Endothelial cell of umbilical vein (primary cell): Measurements from ENCODE around the gene CD33. TPM values are rescaled to one million over a fixed set of nuclear protein-coding genes. Genes with fewer than 3 reads are reported as not detected.

Source experiments
- BruUV-seq: library from RNA; stranded (reverse); fragments of 400-500 nt; replicated peaks from 2 replicates; lab custom pipeline; 2021; lab: Mats Ljungman, UMichigan
- CTCF ChIA-PET: fragments of 300-600, 350-600 bp; sonication (Branson Sonifier 250); formaldehyde crosslinking; loops from one replicate; lab custom pipeline; 2021; ENCODE audit warnings: antibody characterized with exemption, inconsistent platforms; lab: Charles Lee
- POLR2A ChIA-PET: fragments of 300-600, 350-600 bp; sonication (Branson Sonifier 250); formaldehyde crosslinking; loops from one replicate; lab custom pipeline; 2021; ENCODE audit warnings: antibody characterized with exemption, inconsistent platforms; lab: Charles Lee
- DNase-seq: peaks from one replicate; pipeline ENCODE4 v3.0.0-alpha.2; 2011; ENCODE audit warnings: low read depth, low spot score
- FAIRE-seq: peaks from 2 replicates; lab custom pipeline; 2011; peaks lifted over from hg19 to GRCh38; lab: Jason Lieb, UNC
- H2AFZ ChIP-seq: 2 replicates; pipeline ENCODE4 v1.6.0; 2012; ENCODE audit warnings: low read depth, low read length, control low read depth, inconsistent platforms
- H3K27ac ChIP-seq: 2 replicates; pipeline ENCODE4 v1.5.1; 2011; ENCODE audit warnings: low read depth, mild to moderate bottlenecking, control low read depth, low read length, moderate library complexity; ENCODE audit not compliant: insufficient read depth
- H3K27me3 ChIP-seq, 2 experiments: 2 replicates each; pipeline versions ENCODE4 v1.6.0 to v1.6.1; 2011; ENCODE audit warnings: low read length in 2 of 2, mixed read lengths in 1 of 2; ENCODE audit not compliant: control insufficient read depth in 2 of 2, insufficient read depth in 2 of 2
- H3K36me3 ChIP-seq, 2 experiments: 2 replicates in 1 of 2; 3 replicates in 1 of 2; pipeline ENCODE4 v1.5.1; 2011; ENCODE audit warnings: low read length in 2 of 2, mild to moderate bottlenecking in 1 of 2, moderate library complexity in 1 of 2; ENCODE audit not compliant: control insufficient read depth in 2 of 2, insufficient read depth in 2 of 2; ENCODE audit errors: extremely low read depth in 1 of 2
- H3K4me1 ChIP-seq: 3 replicates; pipeline ENCODE4 v1.5.1; 2011; ENCODE audit warnings: mild to moderate bottlenecking, low read length; ENCODE audit not compliant: control insufficient read depth, insufficient read depth; ENCODE audit errors: extremely low read depth
- H3K4me2 ChIP-seq: 2 replicates; pipeline ENCODE4 v1.6.1; 2011; ENCODE audit warnings: low read length, control low read depth, mixed read lengths; ENCODE audit not compliant: insufficient read depth
- H3K4me3 ChIP-seq, 3 experiments: fragments of 200-600 bp in 1 of 3; sonication (generic), shearing (Covaris generic) in 1 of 3; replicated peaks in 1 of 3; 2 replicates each; pipeline ENCODE4 v1.5.1; 2011 to 2016; ENCODE audit warnings: control low read depth in 3 of 3, low read length in 3 of 3, mild to moderate bottlenecking in 2 of 3, inconsistent platforms in 1 of 3, low read depth in 1 of 3, moderate library complexity in 1 of 3; ENCODE audit not compliant: insufficient read depth in 1 of 3
- H3K79me2 ChIP-seq: 2 replicates; pipeline ENCODE4 v1.6.0; 2012; ENCODE audit warnings: low read length, inconsistent platforms; ENCODE audit not compliant: control insufficient read depth, insufficient read depth
- H3K9ac ChIP-seq: replicated peaks from 2 replicates; pipeline ENCODE3; 2011; ENCODE audit warnings: low read length, control low read depth; ENCODE audit not compliant: insufficient read depth; ENCODE audit errors: extremely low read depth
- H3K9me1 ChIP-seq: replicated peaks from 3 replicates; pipeline ENCODE4 v1.6.0; 2011; ENCODE audit warnings: mild to moderate bottlenecking, low read length; ENCODE audit not compliant: control insufficient read depth, insufficient read depth; ENCODE audit errors: extremely low read depth
- H3K9me3 ChIP-seq: replicated peaks from 2 replicates; pipeline ENCODE4 v1.5.1; 2012; ENCODE audit warnings: low read length, inconsistent platforms; ENCODE audit not compliant: control insufficient read depth, insufficient read depth
- H4K20me1 ChIP-seq: replicated peaks from 2 replicates; pipeline ENCODE3; 2011; ENCODE audit warnings: mild to moderate bottlenecking, low read length; ENCODE audit not compliant: control insufficient read depth, insufficient read depth; ENCODE audit errors: extremely low read depth
- POLR2A ChIP-seq: IDR thresholded peaks from 2 replicates; pipeline ENCODE4 v1.6.1; 2012; ENCODE audit warnings: low read depth, mild to moderate bottlenecking, control low read depth, low read length
- POLR2AphosphoS5 ChIP-seq: IDR thresholded peaks from 2 replicates; pipeline ENCODE4 v1.6.1; 2012; ENCODE audit warnings: low read depth, mild to moderate bottlenecking, control low read depth, low read length, moderate library complexity; ENCODE audit not compliant: insufficient read depth
- dilution Hi-C: fragments of 300-500 bp; cut with MboI; formaldehyde crosslinking; loops from one replicate; pipeline ENCODE4 v1.15.0; 2019; ENCODE audit warnings: low sequenced_read_pairs; ENCODE audit not compliant: extremely low pct_ligation_motif_present
- intact Hi-C: fragments of 100-400 bp; cut with micrococcal nuclease; formaldehyde crosslinking; loops from one replicate; pipeline ENCODE4 v1.10.0; 2022
- polyA plus RNA-seq, 4 experiments: library from polyadenylated mRNA; depleted of rRNA in 3 of 4; stranded (reverse) in 3 of 4; unstranded in 1 of 4; fragments of >200 nt; gene quantifications; 2 replicates each; pipeline versions ENCODE4 v1.2.1 to v1.2.3, GENCODE V29; 2011 to 2012; ENCODE audit warnings: missing spikeins in 1 of 4
- total RNA-seq: library from RNA; stranded (reverse); gene quantifications from 2 replicates; pipeline ENCODE4 v1.2.3, GENCODE V29; 2021
- TF ChIP-seq, protein P1 (sequence below): IDR thresholded peaks from 2 replicates; pipeline ENCODE4 v1.6.1; 2011; ENCODE audit not compliant: insufficient read depth, insufficient read length

The CD33 gene
- total and polyA plus RNA-seq, 2 donors (not counting 3 experiments of a cell fraction or from before 2014, with no cell fraction given), result not detected

DNA sequence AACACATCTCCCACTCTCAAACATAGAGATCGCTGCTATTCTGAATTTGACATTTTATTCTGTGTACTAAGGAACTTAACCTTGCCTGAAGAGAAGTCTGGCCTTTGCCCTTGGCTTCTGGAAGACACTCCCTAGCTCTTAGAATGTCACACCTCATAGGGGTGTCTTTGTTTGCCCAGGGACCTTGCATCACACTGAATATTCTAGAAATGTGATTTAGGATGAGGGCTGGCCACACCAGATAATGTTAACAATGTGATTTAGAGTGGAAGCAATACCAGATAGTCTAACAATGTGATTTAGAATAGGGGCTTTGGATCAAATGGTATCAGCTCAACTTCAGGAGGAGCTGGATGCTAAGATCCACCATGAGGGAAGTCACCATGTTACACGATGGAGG lies 32.6 kb downstream of the CD33 start:
- DNase-seq, result no peak
- H4K20me1 ChIP-seq, result no peaks in the 10 kb centered on the region
- H3K4me3 ChIP-seq, result no peak overlapping the region
- no peaks in the 10 kb centered on the region for H3K9me1 ChIP-seq
- ChIA-PET CTCF (no interaction called here), POLR2A (no interaction called here)
- H3K9me3 ChIP-seq, result no peaks in the 10 kb centered on the region
- no peaks in the 10 kb centered on the region for H3K79me2 ChIP-seq
- H2AFZ ChIP-seq, result no peak overlapping the region
- no peak overlapping the region for H3K27ac ChIP-seq
- intact Hi-C loops (no loop called here), dilution Hi-C loops (no loop called here)
- H3K27me3 ChIP-seq, result no peaks in the 10 kb centered on the region
- no peaks in the 10 kb centered on the region for H3K4me1 ChIP-seq
- TF ChIP-seq POLR2AphosphoS5, result no peak
- no TSS peak for BruUV-seq
- H3K4me2 ChIP-seq, result no peak overlapping the region
- FAIRE-seq, result no peak
- no peak overlapping the region for H3K9ac ChIP-seq
- H3K36me3 ChIP-seq, result no peaks in the 10 kb centered on the region

DNA sequence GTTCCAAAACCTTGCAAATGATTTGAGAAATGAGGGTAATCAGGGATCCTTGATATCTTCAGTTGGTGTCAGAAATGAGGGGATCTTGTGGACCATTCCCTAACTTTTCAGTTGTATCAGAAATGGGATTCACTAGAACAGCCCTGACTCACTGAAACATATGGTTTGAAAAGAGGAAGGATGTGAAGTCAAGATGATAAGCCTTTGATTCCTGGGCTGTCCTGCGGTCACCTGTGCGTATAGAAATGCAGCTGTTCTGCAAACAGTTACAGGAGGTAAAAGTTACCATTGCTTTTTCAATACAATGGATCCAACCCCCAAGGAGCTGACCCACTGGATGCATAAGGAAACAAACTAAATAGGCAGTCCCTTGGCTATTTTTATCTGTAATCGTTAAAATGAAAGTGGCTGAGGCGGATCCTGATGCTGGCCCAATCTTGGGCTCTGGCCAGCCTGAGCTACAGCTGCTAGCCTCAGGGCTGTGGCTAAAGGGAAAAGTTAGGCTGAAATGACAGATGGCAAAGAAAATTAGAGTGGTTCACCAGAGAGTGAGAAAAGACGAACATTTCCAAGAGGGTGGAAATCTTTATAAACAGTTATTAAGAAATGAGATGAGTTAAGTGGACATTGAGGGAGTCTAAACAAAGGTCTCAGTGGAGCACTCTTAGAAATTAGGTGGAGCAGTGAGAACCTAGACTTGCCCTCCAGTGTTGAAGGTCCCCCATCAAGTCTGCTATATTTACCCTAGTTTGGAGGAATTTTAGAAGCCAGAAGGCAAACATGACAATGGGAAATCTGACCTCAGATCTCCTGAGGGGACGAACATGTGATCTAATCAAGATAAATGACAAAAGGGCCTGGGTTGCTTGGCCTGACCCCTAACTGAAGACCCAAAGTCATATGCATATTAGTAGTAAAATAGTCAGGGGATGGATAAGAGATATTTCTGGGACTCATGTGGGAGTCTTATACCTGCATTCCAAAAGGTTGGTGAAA lies 33.6 kb downstream of the CD33 start:
- H4K20me1 ChIP-seq, result no peaks in the 10 kb centered on the region
- no peak for DNase-seq
- no peaks in the 10 kb centered on the region for H3K4me1 ChIP-seq
- no peaks in the 10 kb centered on the region for H3K36me3 ChIP-seq
- H3K27ac ChIP-seq, result no peak overlapping the region
- intact Hi-C loops (loop anchor here (1.0 kb wide), 1 partner anchor 100 kb away; no protein-coding TSS in a partner anchor), dilution Hi-C loops (no loop called here)
- ChIA-PET CTCF (interaction anchor here (1.0 to 2.5 kb wide), 9 partner anchors 9 to 237 kb away, joined by 3 to 20 read pairs (median 3); no protein-coding TSS in a partner anchor), POLR2A (no interaction called here)
- no peak overlapping the region for H3K4me3 ChIP-seq
- no peaks in the 10 kb centered on the region for H3K79me2 ChIP-seq
- TF ChIP-seq POLR2A (no peak), POLR2AphosphoS5 (no peak)
- TF ChIP-seq, protein P1, sequence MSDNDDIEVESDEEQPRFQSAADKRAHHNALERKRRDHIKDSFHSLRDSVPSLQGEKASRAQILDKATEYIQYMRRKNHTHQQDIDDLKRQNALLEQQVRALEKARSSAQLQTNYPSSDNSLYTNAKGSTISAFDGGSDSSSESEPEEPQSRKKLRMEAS, result no peak
- no peak for FAIRE-seq
- no peaks in the 10 kb centered on the region for H3K27me3 ChIP-seq
- H3K4me2 ChIP-seq, result no peak overlapping the region
- H3K9me1 ChIP-seq, result no peaks in the 10 kb centered on the region
- no peak overlapping the region for H2AFZ ChIP-seq
- BruUV-seq, result no TSS peak
- no peak overlapping the region for H3K9ac ChIP-seq
- no peaks in the 10 kb centered on the region for H3K9me3 ChIP-seq
